B cell (primary cell): ENCODE data around the gene SMAGP. TPM values are rescaled to one million over a fixed set of nuclear protein-coding genes. Genes with fewer than 3 reads are reported as not detected.

Source experiments
- ATAC-seq: fragments of 200-7000 bp; cut with Tn5 transposase; one replicate; pipeline ENCODE4 v1.10.0; 2021; ENCODE audit warnings: low read depth, mild to moderate bottlenecking, moderate number of reproducible peaks, moderate library complexity
- CTCF ChIA-PET: fragments of 350-600 bp; sonication (Branson Sonifier 250); formaldehyde crosslinking; loops from one replicate; lab custom pipeline; 2021; ENCODE audit warnings: antibody characterized with exemption, inconsistent platforms; lab: Charles Lee
- POLR2A ChIA-PET: fragments of 350-600 bp; sonication (Branson Sonifier 250); formaldehyde crosslinking; loops from one replicate; lab custom pipeline; 2021; ENCODE audit warnings: antibody characterized with exemption; lab: Charles Lee
- DNase-seq: peaks from one replicate; pipeline ENCODE4 v3.0.0; 2013
- H2AFZ ChIP-seq: 2 replicates; pipeline ENCODE4 v1.6.1; 2012; ENCODE audit warnings: mild to moderate bottlenecking, low read depth, low read length; ENCODE audit not compliant: insufficient read depth, poor library complexity, severe bottlenecking
- H3K27ac ChIP-seq, 2 donors: 1 replicate in 1 of 2; 2 replicates in 1 of 2; pipeline ENCODE4 v1.5.1; 2012 to 2013; ENCODE audit warnings: low read length in 2 of 2, mild to moderate bottlenecking in 2 of 2, moderate library complexity in 1 of 2
- H3K27me3 ChIP-seq, 4 experiments: fragments of 200-600 bp in 1 of 4; sonication (generic) in 1 of 4; replicated peaks in 1 of 4; 1 replicate in 2 of 4; 2 replicates in 2 of 4; pipeline versions ENCODE4 v1.6.1 to v1.7.0; 2013 to 2016; ENCODE audit warnings: low read length in 3 of 4, mild to moderate bottlenecking in 2 of 4, mixed read lengths in 1 of 4, moderate library complexity in 1 of 4; ENCODE audit not compliant: insufficient read depth in 4 of 4, control insufficient read depth in 3 of 4; ENCODE audit errors: control extremely low read depth in 1 of 4
- H3K36me3 ChIP-seq, 2 experiments: replicated peaks in 1 of 2; 1 replicate in 1 of 2; 2 replicates in 1 of 2; pipeline versions ENCODE4 v1.6.1 to v1.7.1; 2013; ENCODE audit warnings: low read length in 1 of 2; ENCODE audit not compliant: insufficient read depth in 2 of 2, control insufficient read depth in 1 of 2; ENCODE audit errors: control extremely low read depth in 1 of 2, extremely low read depth in 1 of 2
- H3K4me1 ChIP-seq, 2 donors: fragments of 200-600 bp in 1 of 2; sonication (generic) in 1 of 2; 1 replicate in 1 of 2; 2 replicates in 1 of 2; pipeline versions ENCODE4 v1.5.1 to v1.6.1; 2013 to 2017; ENCODE audit warnings: low read length in 2 of 2; ENCODE audit not compliant: control insufficient read depth in 2 of 2, insufficient read depth in 2 of 2
- H3K4me2 ChIP-seq: replicated peaks from 2 replicates; pipeline ENCODE3; 2012; ENCODE audit warnings: mild to moderate bottlenecking, low read depth, low read length; ENCODE audit not compliant: poor library complexity, severe bottlenecking
- H3K4me3 ChIP-seq, 5 experiments: fragments of 200-600 bp in 1 of 5; sonication (generic) in 1 of 5; 1 replicate in 3 of 5; 2 replicates in 2 of 5; pipeline versions ENCODE4 v1.5.1 to v1.7.0; 2011 to 2016; ENCODE audit warnings: low read length in 4 of 5, mild to moderate bottlenecking in 4 of 5, low read depth in 2 of 5, control low read depth in 1 of 5, moderate library complexity in 1 of 5; ENCODE audit not compliant: insufficient read depth in 1 of 5; ENCODE audit errors: control extremely low read depth in 1 of 5, extremely low read depth in 1 of 5
- H3K79me2 ChIP-seq: fragments of 200-600 bp; sonication (generic); one replicate; pipeline ENCODE4 v1.6.0; 2016; ENCODE audit warnings: low read length; ENCODE audit not compliant: control insufficient read depth, insufficient read depth
- H3K9ac ChIP-seq: fragments of 200-600 bp; sonication (generic); 2 replicates; pipeline ENCODE4 v1.6.1; 2017; ENCODE audit warnings: mild to moderate bottlenecking, low read length, moderate library complexity
- H3K9me3 ChIP-seq, 3 donors: one replicate each; pipeline versions ENCODE4 v1.6.1 to v1.7.1; 2013; ENCODE audit warnings: low read length in 2 of 3; ENCODE audit not compliant: control insufficient read depth in 2 of 3, insufficient read depth in 1 of 3; ENCODE audit errors: control extremely low read depth in 1 of 3
- H4K20me1 ChIP-seq: 2 replicates; pipeline ENCODE4 v1.6.0; 2012; ENCODE audit warnings: mild to moderate bottlenecking, low read length; ENCODE audit not compliant: insufficient read depth, control insufficient read depth, poor library complexity, severe bottlenecking
- H3K27ac Mint-ChIP-seq: one replicate; pipeline ENCODE4 v1.8.0; 2021; ENCODE audit warnings: mixed read lengths
- H3K27me3 Mint-ChIP-seq: one replicate; pipeline ENCODE4 v1.8.0; 2021; ENCODE audit warnings: mixed read lengths
- H3K4me1 Mint-ChIP-seq: one replicate; pipeline ENCODE4 v1.8.0; 2021; ENCODE audit warnings: mixed read lengths
- H3K4me3 Mint-ChIP-seq: one replicate; pipeline ENCODE4 v1.8.0; 2021; ENCODE audit warnings: mixed read lengths
- H3K9me3 Mint-ChIP-seq: one replicate; pipeline ENCODE4 v1.8.0; 2022; ENCODE audit warnings: mixed read lengths; ENCODE audit not compliant: insufficient read depth
- EZH2 ChIP-seq: IDR thresholded peaks from 2 replicates; pipeline ENCODE4 v1.6.1; 2012; ENCODE audit warnings: borderline replicate concordance, low read depth, mild to moderate bottlenecking, moderate library complexity, low read length; ENCODE audit not compliant: insufficient read depth, poor library complexity, severe bottlenecking
- WGBS: methylation state at CpG from one replicate; pipeline ENCODE4 v1.1.5; 2013; ENCODE audit warnings: missing lambda C conversion rate; ENCODE audit not compliant: insufficient coverage; 5-methylcytosine and 5-hydroxymethylcytosine counted together
- intact Hi-C: fragments of 100-400 bp; cut with micrococcal nuclease; formaldehyde crosslinking; loops from one replicate; pipeline ENCODE4 v1.10.0; 2022
- polyA plus RNA-seq: library from polyadenylated mRNA; depleted of rRNA; stranded (reverse); fragments of >200 nt; gene quantifications from 2 replicates; pipeline ENCODE4 v1.2.3, GENCODE V29; 2012
- total RNA-seq, 2 donors: library from RNA; stranded (reverse); fragments of 120-200 nt in 1 of 2; gene quantifications; 1 replicate in 1 of 2; 2 replicates in 1 of 2; pipeline versions ENCODE4 v1.2.3 to v1.2.4, GENCODE V29; 2013 to 2022
- TF ChIP-seq, protein P1 (sequence below): fragments of 200-600 bp; IDR thresholded peaks from one replicate; pipeline ENCODE4 v1.8.0; 2022; ENCODE audit warnings: antibody characterized with exemption, mild to moderate bottlenecking

Gene SMAGP
- total and polyA plus RNA-seq, 2 donors (not counting 1 experiment from before 2014, with no cell fraction given) = 10.4 to 21.6 TPM

- Histone ChIP-seq H3K4me3 (no peak overlapping the region), H3K4me2 (no peak overlapping the region), H4K20me1 (no peaks in the 10 kb centered on the region), H3K27me3 (no peaks in the 10 kb centered on the region), H3K27ac (no peak overlapping the region), H3K36me3 (peaks cover 0 to 6% of the 10 kb centered on the region in 2 experiments), H2AFZ (no peak overlapping the region), H3K79me2 (no peaks in the 10 kb centered on the region), H3K9ac (no peak overlapping the region), H3K9me3 (no peaks in the 10 kb centered on the region), H3K4me1 (no peaks in the 10 kb centered on the region)
- TF ChIP-seq EZH2 = no peak
- TF ChIP-seq, protein P1, sequence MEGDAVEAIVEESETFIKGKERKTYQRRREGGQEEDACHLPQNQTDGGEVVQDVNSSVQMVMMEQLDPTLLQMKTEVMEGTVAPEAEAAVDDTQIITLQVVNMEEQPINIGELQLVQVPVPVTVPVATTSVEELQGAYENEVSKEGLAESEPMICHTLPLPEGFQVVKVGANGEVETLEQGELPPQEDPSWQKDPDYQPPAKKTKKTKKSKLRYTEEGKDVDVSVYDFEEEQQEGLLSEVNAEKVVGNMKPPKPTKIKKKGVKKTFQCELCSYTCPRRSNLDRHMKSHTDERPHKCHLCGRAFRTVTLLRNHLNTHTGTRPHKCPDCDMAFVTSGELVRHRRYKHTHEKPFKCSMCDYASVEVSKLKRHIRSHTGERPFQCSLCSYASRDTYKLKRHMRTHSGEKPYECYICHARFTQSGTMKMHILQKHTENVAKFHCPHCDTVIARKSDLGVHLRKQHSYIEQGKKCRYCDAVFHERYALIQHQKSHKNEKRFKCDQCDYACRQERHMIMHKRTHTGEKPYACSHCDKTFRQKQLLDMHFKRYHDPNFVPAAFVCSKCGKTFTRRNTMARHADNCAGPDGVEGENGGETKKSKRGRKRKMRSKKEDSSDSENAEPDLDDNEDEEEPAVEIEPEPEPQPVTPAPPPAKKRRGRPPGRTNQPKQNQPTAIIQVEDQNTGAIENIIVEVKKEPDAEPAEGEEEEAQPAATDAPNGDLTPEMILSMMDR = no peak
- no peak overlapping the region for H3K4me3 Mint-ChIP-seq
- no peak for ATAC-seq
- CTCF ChIA-PET = no interaction called here
- H3K9me3 Mint-ChIP-seq = no peaks in the 10 kb centered on the region
- DNase-seq = no peak
- 92% methylated on average over 2 of the region's 5 CpGs for WGBS
- H3K4me1 Mint-ChIP-seq = no peaks in the 10 kb centered on the region
- H3K27ac Mint-ChIP-seq = no peak overlapping the region
- intact Hi-C loops = no loop called here
- no peaks in the 10 kb centered on the region for H3K27me3 Mint-ChIP-seq
- POLR2A ChIA-PET = no interaction called here
Measured at GRCh38 chr12:51202718-51203117, 67.5 kb downstream of the SMAGP start.

GRCh38 chr12:51200806-51201205, 69.4 kb downstream of the SMAGP start:
- TF ChIP-seq, protein P1 = no peak
- no peak for TF ChIP-seq EZH2
- Mint-ChIP-seq H3K4me3 (no peak overlapping the region), H3K9me3 (no peaks in the 10 kb centered on the region), H3K4me1 (no peaks in the 10 kb centered on the region), H3K27me3 (no peaks in the 10 kb centered on the region), H3K27ac (no peak overlapping the region)
- H3K36me3 ChIP-seq = peaks cover 0 to 6% of the 10 kb centered on the region in 2 experiments
- POLR2A ChIA-PET = no interaction called here
- no peaks in the 10 kb centered on the region for H3K9me3 ChIP-seq
- H3K79me2 ChIP-seq = no peaks in the 10 kb centered on the region
- no peaks in the 10 kb centered on the region for H4K20me1 ChIP-seq
- H3K9ac ChIP-seq = no peak overlapping the region
- CTCF ChIA-PET = no interaction called here
- intact Hi-C loops = no loop called here
- no peak overlapping the region for H3K4me3 ChIP-seq
- no peak overlapping the region for H3K4me2 ChIP-seq
- H2AFZ ChIP-seq = no peak overlapping the region
- DNase-seq (no peak), ATAC-seq (no peak)
- no peaks in the 10 kb centered on the region for H3K27me3 ChIP-seq
- H3K27ac ChIP-seq = no peak overlapping the region
- WGBS = 98% methylated on average over 9 of the region's 9 CpGs
- H3K4me1 ChIP-seq = no peaks in the 10 kb centered on the region
